Adipose tissue (tissue), 3 donors: ENCODE data around the gene NFATC2IP. TPM values are rescaled to one million over a fixed set of nuclear protein-coding genes. Genes with fewer than 3 reads are reported as not detected.
"Not testable (repeated sequence)": the region's sequence is repeated elsewhere in the genome, so short reads cannot be mapped to it uniquely, and the experiment has no call there.

Experiments used
- H3K27ac ChIP-seq: one replicate; pipeline ENCODE4 v1.5.1; 2013; ENCODE audit warnings: low read depth, low read length
- WGBS, 3 donors: extraction: QIAGEN DNeasy Blood & Tissue Kit; methylation state at CpG; one replicate each; pipeline ENCODE4 v1.1.7; 2013; 5-methylcytosine and 5-hydroxymethylcytosine counted together
- polyA plus RNA-seq, 3 donors: library from polyadenylated mRNA; stranded (reverse); fragments of 200-250 nt; gene quantifications; one replicate each; pipeline ENCODE4 v1.2.3, GENCODE V29; 2013
- donor health status: healthy with polysubstance abuse.
- donor health status: Bipolar disorder and iron deficiency.
- donor health status: healthy.

The NFATC2IP gene
- polyA plus RNA-seq, 3 donors = 10.8 to 19.2 (median 17.4) TPM

DNA sequence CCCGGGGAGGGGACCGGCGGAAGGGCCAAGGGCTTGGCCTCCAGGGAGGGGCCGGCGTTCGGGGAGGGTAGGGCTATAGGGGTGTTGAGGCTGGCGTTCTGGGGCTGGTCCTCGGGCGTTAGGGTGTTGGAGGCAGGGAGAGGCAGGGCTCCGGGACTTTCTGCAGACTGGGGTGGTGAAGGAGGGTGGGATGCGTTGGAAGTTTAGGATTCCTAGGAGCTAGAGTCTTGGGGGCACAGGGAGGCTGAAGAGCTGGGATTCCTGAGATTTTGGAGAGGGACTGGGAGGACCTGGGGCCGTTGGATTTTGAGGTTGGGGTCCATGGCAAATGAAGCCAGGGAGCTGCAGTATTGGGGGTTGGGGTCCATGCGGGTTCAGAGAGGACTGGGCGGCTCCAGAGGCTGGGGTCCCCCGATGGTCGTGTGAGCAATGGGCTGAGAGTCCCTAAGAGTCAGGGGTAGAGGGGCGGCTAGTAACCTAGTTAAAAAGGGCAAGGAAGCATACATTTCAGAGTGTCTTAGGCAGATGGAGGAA, 740 bp downstream of the NFATC2IP start:
- 2 to 3% (median 3%) methylated on average over 17 of the region's 17 CpGs for WGBS, 3 donors
- no peak overlapping the region for H3K27ac ChIP-seq

DNA sequence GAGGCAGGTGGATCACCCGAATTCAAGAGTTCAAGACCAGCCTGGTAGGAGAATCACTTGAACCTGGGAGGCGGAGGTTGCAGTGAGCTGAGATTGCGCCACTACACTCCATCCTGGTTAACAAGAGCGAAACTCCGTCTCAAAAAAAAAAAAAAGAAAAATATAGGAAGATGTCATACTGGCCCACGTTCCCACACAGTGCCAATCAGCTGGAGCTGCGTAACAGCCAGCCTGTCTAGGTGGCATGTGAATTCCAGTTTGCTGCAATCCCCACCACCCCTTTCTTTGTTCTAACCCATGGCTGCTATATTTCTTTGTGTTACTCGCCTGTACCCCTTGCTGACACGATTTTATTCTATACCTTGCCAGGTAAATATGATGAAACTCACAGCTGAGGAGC, 7.5 kb downstream of the NFATC2IP start:
- H3K27ac ChIP-seq = no peak overlapping the region
- WGBS, 3 donors = 87 to 95% (median 89%) methylated on average over 9 of the region's 9 CpGs

- 86 to 93% (median 87%) methylated on average over 6 of the region's 6 CpGs for WGBS, 3 donors
- no peak overlapping the region for H3K27ac ChIP-seq
Measured at GRCh38 chr16:28958836-28959235, 8.1 kb downstream of the NFATC2IP start.

DNA sequence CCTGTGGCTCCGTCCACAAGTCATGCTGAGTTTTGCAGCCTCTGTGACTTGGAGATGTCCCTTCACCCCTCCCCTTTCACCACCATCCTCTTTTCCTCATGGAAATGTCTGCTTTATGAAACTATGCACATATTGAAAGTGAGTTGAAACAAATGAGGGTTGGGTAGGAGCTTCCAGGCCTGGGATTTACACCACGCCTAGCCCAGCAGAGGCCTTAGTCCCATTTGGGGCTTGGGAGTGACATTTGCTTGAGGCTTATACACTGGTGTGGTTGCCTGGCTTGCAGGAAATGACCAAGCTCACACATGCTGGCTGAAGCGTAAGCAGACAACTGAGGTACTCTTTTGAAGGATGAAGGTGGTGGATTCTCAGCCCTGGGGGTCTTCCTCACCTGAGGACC, 13.3 kb downstream of the NFATC2IP start:
- no peak overlapping the region for H3K27ac ChIP-seq
- 80 to 89% (median 89%) methylated on average over 3 of the region's 3 CpGs for WGBS, 3 donors

DNA sequence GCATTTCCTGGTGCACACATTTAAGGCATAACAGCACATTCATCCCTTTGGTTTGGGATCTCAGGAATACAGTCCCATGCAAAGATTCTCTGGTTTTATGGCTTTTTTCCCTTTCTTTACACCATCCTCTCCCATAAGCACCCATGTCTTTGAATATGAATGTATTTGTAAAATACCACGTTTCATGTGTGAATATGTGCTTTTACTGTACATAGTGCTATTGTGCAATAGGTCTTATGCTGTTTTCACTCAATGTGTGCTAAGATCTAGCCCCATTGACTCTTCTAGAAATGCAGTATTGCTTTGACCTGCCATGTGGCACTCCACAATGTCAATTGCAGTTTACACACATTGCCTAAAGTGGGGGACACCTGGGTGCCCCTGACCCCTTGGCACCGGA, 13.8 kb downstream of the NFATC2IP start:
- H3K27ac ChIP-seq = no peak overlapping the region
- 82 to 90% (median 86%) methylated on average over 2 of the region's 2 CpGs for WGBS, 3 donors

DNA sequence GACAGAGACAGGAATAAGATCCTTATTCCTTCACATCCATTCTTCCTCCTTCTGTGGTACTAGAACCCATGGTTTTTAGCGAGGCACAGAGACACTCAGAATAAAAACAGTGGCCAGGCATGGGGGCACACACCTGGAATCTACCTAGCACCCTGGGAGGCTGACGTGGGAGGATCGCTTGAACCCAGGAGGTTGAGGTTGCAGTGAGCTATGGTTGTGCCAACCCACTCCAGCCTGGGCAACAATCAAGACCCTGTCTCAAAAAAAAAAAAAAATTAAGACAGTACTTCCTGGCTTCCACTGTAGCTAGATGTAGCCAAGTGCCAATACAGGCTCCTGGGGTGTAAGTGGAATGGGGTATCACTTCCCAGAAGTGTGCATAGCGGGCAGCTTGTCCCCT, 16.4 kb downstream of the NFATC2IP start:
- 91 to 93% (median 92%) methylated on average over 4 of the region's 4 CpGs for WGBS, 3 donors
- H3K27ac ChIP-seq = no peak overlapping the region

- H3K27ac ChIP-seq = not testable (repeated sequence)
- WGBS, 3 donors = 87 to 94% (median 88%) methylated on average over 2 of the region's 2 CpGs
Measured at GRCh38 chr16:28969696-28970095, 19.0 kb downstream of the NFATC2IP start.

- H3K27ac ChIP-seq = no peak overlapping the region
- WGBS, 3 donors = 0% methylated on average over 17 of the region's 17 CpGs
Measured at GRCh38 chr16:28974007-28974436, 23.3 kb downstream of the NFATC2IP start.

DNA sequence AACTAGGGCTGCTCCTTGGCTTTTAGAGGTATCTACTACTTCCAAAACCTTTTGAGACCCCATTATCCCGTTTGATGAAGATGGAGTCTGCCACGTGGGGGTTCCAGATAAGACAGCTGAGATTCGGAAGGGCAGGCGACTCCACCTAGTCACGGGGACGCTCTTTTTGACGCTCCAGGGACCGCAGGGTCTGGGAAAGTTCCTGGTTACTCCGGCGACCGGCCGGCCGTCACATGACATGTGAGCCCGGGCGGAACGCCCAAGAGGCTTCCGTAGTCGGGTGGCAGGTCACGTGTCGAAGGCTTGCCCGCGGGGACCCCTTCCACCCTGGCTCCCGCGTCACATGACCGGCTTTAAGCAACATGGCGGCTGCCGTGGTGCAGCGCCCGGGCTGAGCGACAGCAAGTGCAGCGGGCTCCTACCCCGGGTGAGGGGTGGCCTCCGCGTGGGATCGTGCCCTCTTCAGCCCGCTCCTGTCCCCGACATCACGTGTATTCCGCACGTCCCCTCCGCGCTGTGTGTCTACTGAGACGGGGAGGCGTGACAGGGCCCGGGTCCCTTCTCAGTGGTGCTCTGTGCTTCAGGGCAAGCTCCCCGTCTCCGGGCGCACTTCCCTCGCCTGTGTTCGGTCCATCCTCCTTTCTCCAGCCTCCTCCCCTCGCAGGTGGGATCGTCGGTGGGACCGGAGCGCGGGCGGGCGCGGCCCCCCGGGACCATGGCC, 23.9 kb downstream of the NFATC2IP start, which contains the start of gene SPNS1:
TSS of gene SPNS1 (plus strand) at position 342 of the 721 bp plus-strand sequence. CDS start at position 716, 374 bp downstream.
- 0% methylated on average over 54 to 60 of the region's 60 CpGs for WGBS, 3 donors
- no peak within 1 kb of the TSS for H3K27ac ChIP-seq

DNA sequence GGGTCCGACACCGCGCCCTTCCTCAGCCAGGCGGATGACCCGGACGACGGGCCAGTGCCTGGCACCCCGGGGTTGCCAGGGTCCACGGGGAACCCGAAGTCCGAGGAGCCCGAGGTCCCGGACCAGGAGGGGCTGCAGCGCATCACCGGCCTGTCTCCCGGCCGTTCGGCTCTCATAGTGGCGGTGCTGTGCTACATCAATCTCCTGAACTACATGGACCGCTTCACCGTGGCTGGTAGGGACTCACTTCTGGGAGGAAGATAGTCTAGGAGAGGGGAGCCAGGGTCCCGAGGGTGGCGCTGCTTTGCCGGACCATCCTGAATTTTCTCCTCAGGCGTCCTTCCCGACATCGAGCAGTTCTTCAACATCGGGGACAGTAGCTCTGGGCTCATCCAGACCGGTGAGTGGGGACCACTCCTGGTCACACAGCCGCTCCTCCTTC, 24.4 kb downstream of the NFATC2IP start:
- WGBS, 3 donors = 6 to 8% (median 8%) methylated on average over 29 to 30 of the region's 30 CpGs
- H3K27ac ChIP-seq = no peak overlapping the region

DNA sequence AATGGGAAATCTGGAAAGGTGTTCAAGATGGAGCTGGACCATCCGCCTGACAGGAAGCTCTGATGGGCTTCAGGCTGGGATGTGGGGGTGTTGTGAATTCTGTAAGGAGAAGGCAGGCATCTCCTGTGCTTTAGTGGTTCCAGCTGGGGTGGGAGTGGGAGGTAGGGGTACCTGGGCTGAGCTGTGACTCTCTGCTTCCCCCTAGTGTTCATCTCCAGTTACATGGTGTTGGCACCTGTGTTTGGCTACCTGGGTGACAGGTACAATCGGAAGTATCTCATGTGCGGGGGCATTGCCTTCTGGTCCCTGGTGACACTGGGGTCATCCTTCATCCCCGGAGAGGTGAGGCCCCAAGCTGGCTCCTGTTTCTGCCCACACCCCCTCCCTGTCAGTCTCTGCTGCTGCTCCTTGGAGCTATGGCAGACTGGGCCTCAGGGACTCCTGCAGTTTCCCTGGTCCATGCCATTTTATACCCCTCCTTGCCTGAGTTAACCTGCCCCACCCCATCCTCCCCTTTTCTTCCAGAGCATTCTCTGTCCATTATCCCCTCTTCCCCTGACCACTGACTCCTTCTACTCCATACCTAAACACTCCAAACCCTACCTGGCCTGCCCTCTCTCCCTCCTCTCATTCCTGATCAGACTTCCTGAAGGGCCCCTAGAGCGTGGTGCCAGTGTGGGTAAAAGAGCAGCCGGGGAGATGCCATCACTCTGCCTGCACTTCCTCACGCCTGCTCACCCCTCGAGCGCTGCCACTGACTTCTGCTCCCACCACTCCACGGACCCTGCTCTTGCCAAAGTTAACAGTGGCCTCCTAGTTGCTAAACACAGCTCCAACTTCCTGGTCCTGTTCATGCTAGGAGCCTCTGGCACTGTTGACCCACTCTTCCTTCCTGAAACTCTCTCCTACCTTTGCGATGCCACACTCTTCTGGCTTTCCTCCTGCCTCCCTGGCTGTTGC, 27.2 kb downstream of the NFATC2IP start:
- H3K27ac ChIP-seq = no peak overlapping the region
- WGBS, 3 donors = 62 to 71% (median 70%) methylated on average over 11 of the region's 11 CpGs

GRCh38 chr16:28980330-28980729, 29.6 kb downstream of the NFATC2IP start:
- not testable (repeated sequence) for H3K27ac ChIP-seq
- 87 to 91% (median 88%) methylated on average over 7 of the region's 7 CpGs for WGBS, 3 donors

- WGBS, 3 donors = 94 to 97% (median 95%) methylated on average over 7 of the region's 7 CpGs
- H3K27ac ChIP-seq = no peak overlapping the region
Measured at GRCh38 chr16:28980929-28981328, 30.2 kb downstream of the NFATC2IP start.

- H3K27ac ChIP-seq = no peak overlapping the region
- 84 to 86% (median 84%) methylated on average over 12 of the region's 12 CpGs for WGBS, 3 donors
Measured at GRCh38 chr16:28981517-28981916, 30.8 kb downstream of the NFATC2IP start.

DNA sequence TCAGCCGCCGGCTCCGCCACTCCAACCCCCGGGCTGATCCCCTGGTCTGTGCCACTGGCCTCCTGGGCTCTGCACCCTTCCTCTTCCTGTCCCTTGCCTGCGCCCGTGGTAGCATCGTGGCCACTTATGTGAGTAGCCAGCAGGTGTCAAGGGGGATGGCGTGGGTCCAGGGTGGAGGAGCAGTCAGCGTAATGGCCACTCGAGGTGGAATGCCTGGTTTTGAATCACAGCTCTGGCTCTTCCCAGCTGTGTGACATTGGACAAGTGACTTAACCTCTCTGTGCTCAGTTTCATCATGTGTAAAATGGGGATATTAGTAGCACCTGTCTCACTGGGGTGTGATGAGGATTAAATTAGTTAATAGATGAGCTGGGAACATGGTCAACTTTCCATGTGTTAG, 31.7 kb downstream of the NFATC2IP start:
- no peak overlapping the region for H3K27ac ChIP-seq
- 95 to 98% (median 95%) methylated on average over 10 of the region's 10 CpGs for WGBS, 3 donors

DNA sequence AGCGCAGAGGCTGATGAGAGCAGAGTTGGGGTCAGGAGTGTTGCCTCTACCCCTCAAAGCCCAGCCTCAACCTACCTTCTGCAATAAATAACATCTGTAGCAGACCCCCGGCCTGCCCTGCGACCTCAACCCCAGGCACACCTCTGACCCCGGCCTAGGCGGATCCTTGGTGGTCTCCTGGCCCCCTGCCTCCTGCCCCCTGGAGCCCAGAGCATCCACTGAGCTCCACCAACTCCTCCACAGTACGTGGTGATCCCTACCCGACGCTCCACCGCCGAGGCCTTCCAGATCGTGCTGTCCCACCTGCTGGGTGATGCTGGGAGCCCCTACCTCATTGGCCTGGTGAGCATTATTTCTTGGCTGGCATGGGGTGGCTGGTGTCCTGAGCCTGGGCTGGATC, 32.2 kb downstream of the NFATC2IP start:
- no peak overlapping the region for H3K27ac ChIP-seq
- WGBS, 3 donors = 93 to 95% (median 95%) methylated on average over 9 to 11 of the region's 11 CpGs

DNA sequence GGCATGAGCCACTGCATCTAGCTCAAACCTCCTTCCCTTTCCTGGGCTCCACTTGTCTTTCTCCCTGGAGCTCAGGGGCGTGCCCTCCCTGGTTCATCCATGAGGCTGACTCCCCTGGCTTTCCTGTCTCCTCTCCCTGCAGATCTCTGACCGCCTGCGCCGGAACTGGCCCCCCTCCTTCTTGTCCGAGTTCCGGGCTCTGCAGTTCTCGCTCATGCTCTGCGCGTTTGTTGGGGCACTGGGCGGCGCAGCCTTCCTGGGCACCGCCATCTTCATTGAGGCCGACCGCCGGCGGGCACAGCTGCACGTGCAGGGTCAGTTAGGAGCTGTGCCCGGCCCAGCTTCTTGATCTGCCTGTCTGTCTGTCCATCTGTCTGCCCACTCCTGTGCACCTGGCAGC, 32.9 kb downstream of the NFATC2IP start:
- WGBS, 3 donors = 88 to 92% (median 92%) methylated on average over 18 of the region's 18 CpGs
- no peak overlapping the region for H3K27ac ChIP-seq

GRCh38 chr16:28984091-28984490, 33.4 kb downstream of the NFATC2IP start:
- no peak overlapping the region for H3K27ac ChIP-seq
- 70 to 81% (median 73%) methylated on average over 12 of the region's 12 CpGs for WGBS, 3 donors

GRCh38 chr16:28984619-28985135, 33.9 kb downstream of the NFATC2IP start, which contains the start of gene LAT:
LAT (plus strand) TSS chr16:28985052; CDS start chr16:28985418, 366 bp downstream.
- 39 to 69% (median 40%) methylated on average over 20 to 23 of the region's 24 CpGs for WGBS, 3 donors
- no peak within 1 kb of the TSS for H3K27ac ChIP-seq
